Pancreas (tissue), 10 donors: ENCODE results near the gene MAU2. TPM values are rescaled to one million over a fixed set of nuclear protein-coding genes. Genes with fewer than 3 reads are reported as not detected.

ENCODE experiments used
- ATAC-seq, 4 donors: fragments of 200-7000 bp; cut with Tn5 transposase; one replicate each; pipeline versions ENCODE4 v1.8.0 to v1.9.1; 2020; ENCODE audit warnings: mild to moderate bottlenecking in 4 of 4, moderate library complexity in 4 of 4
- DNase-seq, 6 donors: peaks; one replicate each; pipeline ENCODE4 v3.0.0-alpha.2; 2020
- FAIRE-seq: peaks from 2 replicates; lab custom pipeline; 2012; peaks lifted over from hg19 to GRCh38; lab: Jason Lieb, UNC
- H3K27ac ChIP-seq, 4 donors: fragments of 200-600 bp; sonication (generic); 1 replicate in 3 of 4; 2 replicates in 1 of 4; pipeline versions ENCODE4 v1.5.0 to v1.8.0; 2020
- H3K27me3 ChIP-seq, 4 donors: fragments of 200-600 bp; one replicate each; pipeline ENCODE4 v1.8.0; 2021
- H3K36me3 ChIP-seq, 3 donors: fragments of 200-600 bp; sonication (generic) in 1 of 3; one replicate each; pipeline versions ENCODE4 v1.5.0 to v1.8.0; 2020 to 2021
- H3K4me1 ChIP-seq, 3 donors: fragments of 200-600 bp; one replicate each; pipeline ENCODE4 v1.8.0; 2021
- H3K4me3 ChIP-seq, 4 donors: fragments of 200-600 bp; sonication (generic) in 2 of 4; one replicate each; pipeline versions ENCODE4 v1.5.0 to v1.8.0; 2020 to 2021
- H3K9me3 ChIP-seq, 4 donors: fragments of 200-600 bp; one replicate each; pipeline ENCODE4 v1.8.0; 2021
- WGBS, 2 donors: extraction: QIAGEN DNeasy Blood & Tissue Kit; methylation state at CpG; one replicate each; pipeline ENCODE4 v1.1.7; 2013; 5-methylcytosine and 5-hydroxymethylcytosine counted together
- intact Hi-C, 3 donors: fragments of 100-400 bp; cut with DNase I; formaldehyde crosslinking; loops; one replicate each; pipeline versions ENCODE4 v1.11.1 to v1.14.2; 2022
- polyA plus RNA-seq, 2 donors: library from polyadenylated mRNA; stranded (reverse); fragments of 200-250 nt; gene quantifications; one replicate each; pipeline ENCODE4 v1.2.3, GENCODE V29; 2013
- total RNA-seq, 6 donors: library from RNA; stranded (reverse); fragmentation: NEBNext Ultra II Directional in 4 of 6; extraction: Animal tissue kit (Norgen Biotek cat#: 25700) in 4 of 6; gene quantifications; one replicate each; pipeline versions ENCODE4 v1.2.1 to v1.2.4, GENCODE V29; 2021 to 2023
- TF ChIP-seq, protein P1 (sequence below), 4 donors: fragments of 200-600 bp; sonication (generic) in 3 of 4; IDR thresholded peaks; one replicate each; pipeline versions ENCODE4 v1.5.0 to v1.8.0; 2021; ENCODE audit warnings: antibody characterized with exemption in 4 of 4
- donor health status: healthy with polysubstance abuse.
- donor health status: DM: no; HTN: no; CAD: no; lungs with moderate emphysema.
- donor health status: DM: no; HTN: no; CAD: no.
- donor health status: control.
- donor health status: control.
- donor health status: Bipolar disorder and iron deficiency.
- donor health status: DM: yes; HTN: yes; CAD: no.
- donor health status: DM: no; HTN: no; CAD: no.
- donor health status: DM: no; HTN: no; CAD: no.
- donor health status: DM: yes; HTN: yes; CAD: no.

MAU2 gene
- total RNA-seq, result 10 to 100 TPM; 22.6 to 38.8 (median 26.7) TPM
- 10 to 100 TPM; 32.3 to 36.2 TPM for polyA plus RNA-seq

GRCh38 chr19:19320361-19321140 lies at the start of gene MAU2, which contains the start of gene SUGP1:
Gene MAU2 (plus strand): TSS chr19:19320829. CDS start chr19:19320860, 31 bp downstream.
Gene SUGP1 (minus strand): TSS chr19:19320509. CDS start chr19:19320496, 13 bp downstream.
- ATAC-seq, result peak; percentile 95 to 98 (median 97)
- FAIRE-seq, result no peak
- no peaks in the 10 kb centered on the region for H3K27me3 ChIP-seq
- intact Hi-C loops, result no loop called here
- H3K27ac ChIP-seq, result peak within 1 kb of the TSS; percentile 77 to 90 (median 85)
- WGBS, 2 donors, result 0 to 1% methylated on average over 63 to 67 of the region's 67 CpGs
- DNase-seq, result peak; percentile 84 to 95 (median 87)
- TF ChIP-seq, protein P1, sequence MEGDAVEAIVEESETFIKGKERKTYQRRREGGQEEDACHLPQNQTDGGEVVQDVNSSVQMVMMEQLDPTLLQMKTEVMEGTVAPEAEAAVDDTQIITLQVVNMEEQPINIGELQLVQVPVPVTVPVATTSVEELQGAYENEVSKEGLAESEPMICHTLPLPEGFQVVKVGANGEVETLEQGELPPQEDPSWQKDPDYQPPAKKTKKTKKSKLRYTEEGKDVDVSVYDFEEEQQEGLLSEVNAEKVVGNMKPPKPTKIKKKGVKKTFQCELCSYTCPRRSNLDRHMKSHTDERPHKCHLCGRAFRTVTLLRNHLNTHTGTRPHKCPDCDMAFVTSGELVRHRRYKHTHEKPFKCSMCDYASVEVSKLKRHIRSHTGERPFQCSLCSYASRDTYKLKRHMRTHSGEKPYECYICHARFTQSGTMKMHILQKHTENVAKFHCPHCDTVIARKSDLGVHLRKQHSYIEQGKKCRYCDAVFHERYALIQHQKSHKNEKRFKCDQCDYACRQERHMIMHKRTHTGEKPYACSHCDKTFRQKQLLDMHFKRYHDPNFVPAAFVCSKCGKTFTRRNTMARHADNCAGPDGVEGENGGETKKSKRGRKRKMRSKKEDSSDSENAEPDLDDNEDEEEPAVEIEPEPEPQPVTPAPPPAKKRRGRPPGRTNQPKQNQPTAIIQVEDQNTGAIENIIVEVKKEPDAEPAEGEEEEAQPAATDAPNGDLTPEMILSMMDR (IDR thresholded peaks at IDR 0.05), result peak in 3 of 4 donors; percentile 8 to 25 (median 8)
- peaks cover 8 to 12% (median 11%) of the 10 kb centered on the region in 3 donors for H3K4me1 ChIP-seq
- H3K36me3 ChIP-seq, result peaks cover 0 to 24% (median 5%) of the 10 kb centered on the region in 3 donors
- peak within 1 kb of the TSS; percentile 72 to 100 (median 98) for H3K4me3 ChIP-seq
- no peaks in the 10 kb centered on the region for H3K9me3 ChIP-seq

GRCh38 chr19:19271828-19272599 lies 48.6 kb upstream of the MAU2 start:
- FAIRE-seq (no peak), DNase-seq (no peak), ATAC-seq (no peak)
- no peak overlapping the region for H3K27ac ChIP-seq
- no peaks in the 10 kb centered on the region for H3K9me3 ChIP-seq
- H3K4me1 ChIP-seq, result no peaks in the 10 kb centered on the region
- H3K27me3 ChIP-seq, result no peaks in the 10 kb centered on the region
- TF ChIP-seq, protein P1 (IDR thresholded peaks at IDR 0.05), result no peak
- H3K36me3 ChIP-seq, result no peaks in the 10 kb centered on the region
- no peak overlapping the region for H3K4me3 ChIP-seq
- 81 to 89% methylated on average over 8 of the region's 8 CpGs for WGBS, 2 donors
- intact Hi-C loops, result no loop called here

DNA sequence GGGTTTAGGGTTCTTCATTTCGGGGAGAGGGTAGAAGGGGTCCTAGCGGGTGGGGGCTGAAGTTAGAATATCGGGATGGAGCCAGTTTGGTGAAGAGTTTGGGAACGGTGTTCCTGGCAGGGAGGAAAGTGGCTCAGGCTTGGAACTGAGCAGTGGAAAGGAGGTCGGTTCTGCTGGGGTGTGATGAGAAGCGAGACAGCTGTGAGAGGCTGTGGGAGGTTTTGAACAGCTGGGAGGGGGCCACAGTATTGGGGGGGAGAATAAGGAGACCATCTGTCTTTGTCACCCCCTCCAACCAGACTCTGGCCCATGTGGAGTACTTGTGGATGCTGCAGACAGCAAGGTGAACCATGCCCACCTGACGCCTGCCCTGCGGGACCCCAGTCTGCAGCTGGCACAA lies 46.5 kb upstream of the MAU2 start:
- DNase-seq (no peak), ATAC-seq (peak in 1 of 4 donors; percentile 26), FAIRE-seq (no peak)
- no peaks in the 10 kb centered on the region for H3K27me3 ChIP-seq
- no peak overlapping the region for H3K4me3 ChIP-seq
- H3K9me3 ChIP-seq, result no peaks in the 10 kb centered on the region
- TF ChIP-seq, protein P1 (IDR thresholded peaks at IDR 0.05), result no peak
- H3K4me1 ChIP-seq, result no peaks in the 10 kb centered on the region
- intact Hi-C loops, result no loop called here
- H3K36me3 ChIP-seq, result peaks cover 0 to 10% (median 0%) of the 10 kb centered on the region in 3 donors
- 75 to 79% methylated on average over 8 of the region's 8 CpGs for WGBS, 2 donors
- no peak overlapping the region for H3K27ac ChIP-seq

- DNase-seq (peak in 2 of 6 donors; percentile 37 to 61), FAIRE-seq (no peak), ATAC-seq (peak in 3 of 4 donors; percentile 63 to 74 (median 64))
- intact Hi-C loops, result no loop called here
- TF ChIP-seq, protein P1 (IDR thresholded peaks at IDR 0.05), result no peak
- H3K36me3 ChIP-seq, result peaks cover 0 to 18% (median 0%) of the 10 kb centered on the region in 3 donors
- no peaks in the 10 kb centered on the region for H3K9me3 ChIP-seq
- H3K4me3 ChIP-seq, result no peak overlapping the region
- no peaks in the 10 kb centered on the region for H3K27me3 ChIP-seq
- no peaks in the 10 kb centered on the region for H3K4me1 ChIP-seq
- 53 to 57% methylated on average over 9 of the region's 9 CpGs for WGBS, 2 donors
- H3K27ac ChIP-seq, result no peak overlapping the region
These were observed 45.7 kb upstream of the MAU2 start for GRCh38 chr19:19274716-19275565.
